Smooth muscle cell (in vitro differentiated cells): ENCODE data around the gene CKM. TPM values are rescaled to one million over a fixed set of nuclear protein-coding genes. Genes with fewer than 3 reads are reported as not detected.

ENCODE experiments used
- DNase-seq: peaks from one replicate; lab custom pipeline; 2025; ENCODE audit not compliant: unreplicated experiment; lab: John Stamatoyannopoulos, UW
- H2AFZ ChIP-seq: fragments of 200-600 bp; sonication (generic); 2 replicates; pipeline ENCODE4 v1.6.0; 2016; ENCODE audit warnings: antibody characterized with exemption, low read depth, mild to moderate bottlenecking
- H3F3A ChIP-seq: fragments of 200-600 bp; sonication (generic); 2 replicates; pipeline ENCODE4 v1.6.0; 2017; ENCODE audit warnings: antibody characterized with exemption, low read depth
- H3K27ac ChIP-seq: fragments of 200-600 bp; sonication (generic); 2 replicates; pipeline ENCODE4 v1.5.1; 2016; ENCODE audit warnings: low read depth, mild to moderate bottlenecking
- H3K27me3 ChIP-seq: fragments of 200-600 bp; sonication (generic); 2 replicates; pipeline ENCODE4 v1.6.1; 2016; ENCODE audit warnings: low read depth, mild to moderate bottlenecking
- H3K36me3 ChIP-seq: fragments of 200-600 bp; sonication (generic); 2 replicates; pipeline ENCODE4 v1.5.1; 2016; ENCODE audit warnings: low read depth
- H3K4me1 ChIP-seq: fragments of 200-600 bp; sonication (generic); 2 replicates; pipeline ENCODE4 v1.5.1; 2016; ENCODE audit warnings: low read depth
- H3K4me2 ChIP-seq: fragments of 200-600 bp; sonication (generic); 2 replicates; pipeline ENCODE4 v1.6.0; 2016; ENCODE audit warnings: mild to moderate bottlenecking
- H3K4me3 ChIP-seq: fragments of 200-600 bp; sonication (generic); 2 replicates; pipeline ENCODE4 v1.5.1; 2016; ENCODE audit warnings: mild to moderate bottlenecking
- H3K79me2 ChIP-seq: fragments of 200-600 bp; sonication (generic); 2 replicates; pipeline ENCODE4 v1.6.0; 2016; ENCODE audit warnings: low read depth, mild to moderate bottlenecking
- H3K9ac ChIP-seq: fragments of 200-600 bp; sonication (generic); 2 replicates; pipeline ENCODE4 v1.6.0; 2016; ENCODE audit warnings: low read depth
- H3K9me3 ChIP-seq: fragments of 200-600 bp; sonication (generic); replicated peaks from 2 replicates; pipeline ENCODE4 v1.5.1; 2016; ENCODE audit warnings: low read depth
- H4K20me1 ChIP-seq: fragments of 200-600 bp; sonication (generic); 2 replicates; pipeline ENCODE4 v1.6.0; 2016; ENCODE audit warnings: low read depth
- CTCF ChIP-seq: fragments of 200-600 bp; sonication (generic); IDR thresholded peaks from 2 replicates; pipeline ENCODE4 v1.5.1; 2017; ENCODE audit warnings: borderline replicate concordance, mild to moderate bottlenecking, antibody characterized with exemption; ENCODE audit not compliant: insufficient read depth, poor library complexity, severe bottlenecking
- WGBS: methylation state at CpG from one replicate; pipeline ENCODE4 v1.1.7; 2016; ENCODE audit warnings: low lambda C conversion rate; 5-methylcytosine and 5-hydroxymethylcytosine counted together
- polyA plus RNA-seq: library from polyadenylated mRNA; unstranded; fragments of >200 nt; fragmentation: Nextera tagmentation; extraction: Ambion mirVana; gene quantifications from 2 replicates; pipeline ENCODE4 v1.2.1, GENCODE V29; 2016
- total RNA-seq: library from RNA; depleted of rRNA; stranded (reverse); fragments of >200 nt; gene quantifications from 2 replicates; pipeline ENCODE4 v1.2.3, GENCODE V29; 2014

CKM gene
- total and polyA plus RNA-seq, 2 experiments from 2014 or later = not detected

GRCh38 chr19:45361608-45362007 lies 38.9 kb upstream of the CKM start:
- DNase-seq = no peak
- Histone ChIP-seq H3K4me3 (no peak overlapping the region), H3K4me1 (no peaks in the 10 kb centered on the region), H3K9ac (no peak overlapping the region), H3K36me3 (no peaks in the 10 kb centered on the region), H3K4me2 (no peak overlapping the region), H3F3A (no peaks in the 10 kb centered on the region), H3K79me2 (no peaks in the 10 kb centered on the region), H3K9me3 (no peaks in the 10 kb centered on the region), H3K27me3 (no peaks in the 10 kb centered on the region), H4K20me1 (no peaks in the 10 kb centered on the region), H2AFZ (no peak overlapping the region), H3K27ac (no peak overlapping the region)
- 99% methylated on average over 13 of the region's 14 CpGs for WGBS
- TF ChIP-seq CTCF = no peak

- no peak for DNase-seq
- Histone ChIP-seq H3K27ac (no peak overlapping the region), H2AFZ (no peak overlapping the region), H3K4me2 (no peak overlapping the region), H3K4me3 (no peak overlapping the region), H3K79me2 (no peaks in the 10 kb centered on the region), H3K9me3 (no peaks in the 10 kb centered on the region), H3K9ac (no peak overlapping the region), H3K36me3 (no peaks in the 10 kb centered on the region), H3F3A (no peaks in the 10 kb centered on the region), H3K4me1 (no peaks in the 10 kb centered on the region), H4K20me1 (no peaks in the 10 kb centered on the region), H3K27me3 (no peaks in the 10 kb centered on the region)
- WGBS = 94% methylated on average over 10 of the region's 12 CpGs
- no peak for TF ChIP-seq CTCF
Measured at GRCh38 chr19:45358213-45358792, 35.6 kb upstream of the CKM start.

GRCh38 chr19:45357445-45357783 lies 34.7 kb upstream of the CKM start:
- Histone ChIP-seq H3K27me3 (no peaks in the 10 kb centered on the region), H3K4me3 (no peak overlapping the region), H2AFZ (no peak overlapping the region), H3K27ac (no peak overlapping the region), H3K79me2 (no peaks in the 10 kb centered on the region), H4K20me1 (no peaks in the 10 kb centered on the region), H3F3A (no peaks in the 10 kb centered on the region), H3K36me3 (no peaks in the 10 kb centered on the region), H3K9ac (no peak overlapping the region), H3K4me2 (no peak overlapping the region), H3K4me1 (no peaks in the 10 kb centered on the region), H3K9me3 (no peaks in the 10 kb centered on the region)
- DNase-seq = no peak
- 100% methylated on average over 11 of the region's 11 CpGs for WGBS
- no peak for TF ChIP-seq CTCF

GRCh38 chr19:45356760-45357444 lies 34.2 kb upstream of the CKM start:
- no peak for TF ChIP-seq CTCF
- Histone ChIP-seq H3F3A (no peaks in the 10 kb centered on the region), H3K4me1 (no peaks in the 10 kb centered on the region), H3K9ac (no peak overlapping the region), H3K4me2 (no peak overlapping the region), H3K4me3 (no peak overlapping the region), H3K9me3 (no peaks in the 10 kb centered on the region), H3K79me2 (no peaks in the 10 kb centered on the region), H3K27ac (no peak overlapping the region), H3K36me3 (no peaks in the 10 kb centered on the region), H2AFZ (no peak overlapping the region), H4K20me1 (no peaks in the 10 kb centered on the region), H3K27me3 (no peaks in the 10 kb centered on the region)
- no peak for DNase-seq
- WGBS = 96% methylated on average over 20 of the region's 20 CpGs
